ENCODE data around the gene PLXNC1. TPM values are rescaled to one million over a fixed set of nuclear protein-coding genes. Genes with fewer than 3 reads are reported as not detected.

The PLXNC1 gene
- total and polyA plus RNA-seq, 2 of the 8 experiments (the other 6 are each of a cell fraction or from before 2014, with no cell fraction given) = 0.83 to 2.0 TPM

- TF ChIP-seq, protein P1, sequence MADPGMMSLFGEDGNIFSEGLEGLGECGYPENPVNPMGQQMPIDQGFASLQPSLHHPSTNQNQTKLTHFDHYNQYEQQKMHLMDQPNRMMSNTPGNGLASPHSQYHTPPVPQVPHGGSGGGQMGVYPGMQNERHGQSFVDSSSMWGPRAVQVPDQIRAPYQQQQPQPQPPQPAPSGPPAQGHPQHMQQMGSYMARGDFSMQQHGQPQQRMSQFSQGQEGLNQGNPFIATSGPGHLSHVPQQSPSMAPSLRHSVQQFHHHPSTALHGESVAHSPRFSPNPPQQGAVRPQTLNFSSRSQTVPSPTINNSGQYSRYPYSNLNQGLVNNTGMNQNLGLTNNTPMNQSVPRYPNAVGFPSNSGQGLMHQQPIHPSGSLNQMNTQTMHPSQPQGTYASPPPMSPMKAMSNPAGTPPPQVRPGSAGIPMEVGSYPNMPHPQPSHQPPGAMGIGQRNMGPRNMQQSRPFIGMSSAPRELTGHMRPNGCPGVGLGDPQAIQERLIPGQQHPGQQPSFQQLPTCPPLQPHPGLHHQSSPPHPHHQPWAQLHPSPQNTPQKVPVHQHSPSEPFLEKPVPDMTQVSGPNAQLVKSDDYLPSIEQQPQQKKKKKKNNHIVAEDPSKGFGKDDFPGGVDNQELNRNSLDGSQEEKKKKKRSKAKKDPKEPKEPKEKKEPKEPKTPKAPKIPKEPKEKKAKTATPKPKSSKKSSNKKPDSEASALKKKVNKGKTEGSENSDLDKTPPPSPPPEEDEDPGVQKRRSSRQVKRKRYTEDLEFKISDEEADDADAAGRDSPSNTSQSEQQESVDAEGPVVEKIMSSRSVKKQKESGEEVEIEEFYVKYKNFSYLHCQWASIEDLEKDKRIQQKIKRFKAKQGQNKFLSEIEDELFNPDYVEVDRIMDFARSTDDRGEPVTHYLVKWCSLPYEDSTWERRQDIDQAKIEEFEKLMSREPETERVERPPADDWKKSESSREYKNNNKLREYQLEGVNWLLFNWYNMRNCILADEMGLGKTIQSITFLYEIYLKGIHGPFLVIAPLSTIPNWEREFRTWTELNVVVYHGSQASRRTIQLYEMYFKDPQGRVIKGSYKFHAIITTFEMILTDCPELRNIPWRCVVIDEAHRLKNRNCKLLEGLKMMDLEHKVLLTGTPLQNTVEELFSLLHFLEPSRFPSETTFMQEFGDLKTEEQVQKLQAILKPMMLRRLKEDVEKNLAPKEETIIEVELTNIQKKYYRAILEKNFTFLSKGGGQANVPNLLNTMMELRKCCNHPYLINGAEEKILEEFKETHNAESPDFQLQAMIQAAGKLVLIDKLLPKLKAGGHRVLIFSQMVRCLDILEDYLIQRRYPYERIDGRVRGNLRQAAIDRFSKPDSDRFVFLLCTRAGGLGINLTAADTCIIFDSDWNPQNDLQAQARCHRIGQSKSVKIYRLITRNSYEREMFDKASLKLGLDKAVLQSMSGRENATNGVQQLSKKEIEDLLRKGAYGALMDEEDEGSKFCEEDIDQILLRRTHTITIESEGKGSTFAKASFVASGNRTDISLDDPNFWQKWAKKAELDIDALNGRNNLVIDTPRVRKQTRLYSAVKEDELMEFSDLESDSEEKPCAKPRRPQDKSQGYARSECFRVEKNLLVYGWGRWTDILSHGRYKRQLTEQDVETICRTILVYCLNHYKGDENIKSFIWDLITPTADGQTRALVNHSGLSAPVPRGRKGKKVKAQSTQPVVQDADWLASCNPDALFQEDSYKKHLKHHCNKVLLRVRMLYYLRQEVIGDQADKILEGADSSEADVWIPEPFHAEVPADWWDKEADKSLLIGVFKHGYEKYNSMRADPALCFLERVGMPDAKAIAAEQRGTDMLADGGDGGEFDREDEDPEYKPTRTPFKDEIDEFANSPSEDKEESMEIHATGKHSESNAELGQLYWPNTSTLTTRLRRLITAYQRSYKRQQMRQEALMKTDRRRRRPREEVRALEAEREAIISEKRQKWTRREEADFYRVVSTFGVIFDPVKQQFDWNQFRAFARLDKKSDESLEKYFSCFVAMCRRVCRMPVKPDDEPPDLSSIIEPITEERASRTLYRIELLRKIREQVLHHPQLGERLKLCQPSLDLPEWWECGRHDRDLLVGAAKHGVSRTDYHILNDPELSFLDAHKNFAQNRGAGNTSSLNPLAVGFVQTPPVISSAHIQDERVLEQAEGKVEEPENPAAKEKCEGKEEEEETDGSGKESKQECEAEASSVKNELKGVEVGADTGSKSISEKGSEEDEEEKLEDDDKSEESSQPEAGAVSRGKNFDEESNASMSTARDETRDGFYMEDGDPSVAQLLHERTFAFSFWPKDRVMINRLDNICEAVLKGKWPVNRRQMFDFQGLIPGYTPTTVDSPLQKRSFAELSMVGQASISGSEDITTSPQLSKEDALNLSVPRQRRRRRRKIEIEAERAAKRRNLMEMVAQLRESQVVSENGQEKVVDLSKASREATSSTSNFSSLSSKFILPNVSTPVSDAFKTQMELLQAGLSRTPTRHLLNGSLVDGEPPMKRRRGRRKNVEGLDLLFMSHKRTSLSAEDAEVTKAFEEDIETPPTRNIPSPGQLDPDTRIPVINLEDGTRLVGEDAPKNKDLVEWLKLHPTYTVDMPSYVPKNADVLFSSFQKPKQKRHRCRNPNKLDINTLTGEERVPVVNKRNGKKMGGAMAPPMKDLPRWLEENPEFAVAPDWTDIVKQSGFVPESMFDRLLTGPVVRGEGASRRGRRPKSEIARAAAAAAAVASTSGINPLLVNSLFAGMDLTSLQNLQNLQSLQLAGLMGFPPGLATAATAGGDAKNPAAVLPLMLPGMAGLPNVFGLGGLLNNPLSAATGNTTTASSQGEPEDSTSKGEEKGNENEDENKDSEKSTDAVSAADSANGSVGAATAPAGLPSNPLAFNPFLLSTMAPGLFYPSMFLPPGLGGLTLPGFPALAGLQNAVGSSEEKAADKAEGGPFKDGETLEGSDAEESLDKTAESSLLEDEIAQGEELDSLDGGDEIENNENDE (IDR thresholded peaks at IDR 0.05; ENCODE audit: insufficient replicate concordance, low read length) = no peak
- TF ChIP-seq BACH1 (IDR thresholded peaks at IDR 0.05; ENCODE audit: low read length) (no peak), SIX5 (IDR thresholded peaks at IDR 0.05; ENCODE audit: low read depth, low read length) (no peak), JUND (IDR thresholded peaks at IDR 0.05; ENCODE audit: low read length) (no peak), GABPA (IDR thresholded peaks at IDR 0.05; ENCODE audit: borderline replicate concordance, insufficient read depth, low read length) (no peak), KDM5A (IDR thresholded peaks at IDR 0.05; ENCODE audit: low read length) (no peak), CTBP2 (IDR thresholded peaks at IDR 0.05; ENCODE audit: borderline replicate concordance, insufficient read depth, insufficient read length, low read length) (no peak), ASH2L (IDR thresholded peaks at IDR 0.05; ENCODE audit: low read length) (no peak), CBX5 (IDR thresholded peaks at IDR 0.05; ENCODE audit: low read depth, low read length) (no peak), ZNF274 (IDR thresholded peaks at IDR 0.05; ENCODE audit: borderline replicate concordance, extremely low read depth, low read length) (no peak), RBBP5 (IDR thresholded peaks at IDR 0.05; ENCODE audit: borderline replicate concordance, low read depth, low read length) (no peak), SP4 (IDR thresholded peaks at IDR 0.05; ENCODE audit: low read length) (no peak)
- TF ChIP-seq, protein P2, sequence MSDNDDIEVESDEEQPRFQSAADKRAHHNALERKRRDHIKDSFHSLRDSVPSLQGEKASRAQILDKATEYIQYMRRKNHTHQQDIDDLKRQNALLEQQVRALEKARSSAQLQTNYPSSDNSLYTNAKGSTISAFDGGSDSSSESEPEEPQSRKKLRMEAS (IDR thresholded peaks at IDR 0.05) = no peak
Observed at GRCh38 chr12:94135896-94136295, 12.5 kb upstream of the PLXNC1 start (continued).
